ENCODE measurements around the gene GNAL. TPM values are rescaled to one million over a fixed set of nuclear protein-coding genes. Genes with fewer than 3 reads are reported as not detected.

Gene GNAL
- total and polyA plus RNA-seq, 2 of the 4 experiments (the other 2 are of a cell fraction), result 0.15 to 0.36 TPM

DNA sequence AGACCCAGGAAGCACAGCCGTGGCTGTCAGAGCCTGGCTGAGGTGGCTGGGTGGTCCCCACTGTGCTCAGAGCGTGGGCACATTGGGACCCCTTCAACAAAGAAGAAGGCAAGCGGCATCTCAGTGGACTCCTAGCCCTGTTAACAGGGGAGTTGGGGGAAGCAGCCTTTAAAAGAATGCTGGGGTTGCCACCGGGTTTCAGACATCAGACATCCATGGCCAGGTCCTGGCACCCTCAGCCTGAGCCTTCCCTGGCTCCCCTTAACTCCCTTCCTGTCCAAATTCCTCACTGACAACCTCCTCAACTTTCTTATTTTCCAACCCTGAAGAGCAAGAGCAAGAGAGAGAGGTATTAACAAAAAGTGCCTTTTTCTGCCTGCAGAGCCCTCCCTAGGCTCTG is 24.8 kb upstream of the GNAL start:
- H2BK5ac ChIP-seq (ENCODE audit: low read depth, low read length, poor library complexity, severe bottlenecking), result no peak overlapping the region
- 80% methylated on average over 1 of the region's 4 CpGs; no CpG with 5 or more reads in 1 of the 2 experiments for WGBS, 2 experiments (ENCODE audit: extremely low coverage in 2 of 2, insufficient read length in 1 of 2)
- no peak overlapping the region for H4K5ac ChIP-seq (ENCODE audit: low read depth, low read length)
- no peaks in the 10 kb centered on the region for H3K79me1 ChIP-seq (ENCODE audit: low read depth in 1 of 2, low read length in 2 of 2)
- TF ChIP-seq BHLHE40 (IDR thresholded peaks at IDR 0.05; ENCODE audit: low read depth, low read length) (no peak), NFE2L2 (IDR thresholded peaks at IDR 0.05; ENCODE audit: low read depth, low read length) (no peak), MXI1 (IDR thresholded peaks at IDR 0.05; ENCODE audit: borderline replicate concordance, low read depth, low read length) (no peak), MAFK (IDR thresholded peaks at IDR 0.05; ENCODE audit: low read depth, low read length) (no peak), CEBPB (IDR thresholded peaks at IDR 0.05; ENCODE audit: low read depth, low read length) (no peak)
- TF ChIP-seq, protein P1, sequence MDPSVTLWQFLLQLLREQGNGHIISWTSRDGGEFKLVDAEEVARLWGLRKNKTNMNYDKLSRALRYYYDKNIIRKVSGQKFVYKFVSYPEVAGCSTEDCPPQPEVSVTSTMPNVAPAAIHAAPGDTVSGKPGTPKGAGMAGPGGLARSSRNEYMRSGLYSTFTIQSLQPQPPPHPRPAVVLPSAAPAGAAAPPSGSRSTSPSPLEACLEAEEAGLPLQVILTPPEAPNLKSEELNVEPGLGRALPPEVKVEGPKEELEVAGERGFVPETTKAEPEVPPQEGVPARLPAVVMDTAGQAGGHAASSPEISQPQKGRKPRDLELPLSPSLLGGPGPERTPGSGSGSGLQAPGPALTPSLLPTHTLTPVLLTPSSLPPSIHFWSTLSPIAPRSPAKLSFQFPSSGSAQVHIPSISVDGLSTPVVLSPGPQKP (IDR thresholded peaks at IDR 0.05; ENCODE audit: borderline replicate concordance, low read depth, low read length), result no peak
- TF ChIP-seq, protein P2, sequence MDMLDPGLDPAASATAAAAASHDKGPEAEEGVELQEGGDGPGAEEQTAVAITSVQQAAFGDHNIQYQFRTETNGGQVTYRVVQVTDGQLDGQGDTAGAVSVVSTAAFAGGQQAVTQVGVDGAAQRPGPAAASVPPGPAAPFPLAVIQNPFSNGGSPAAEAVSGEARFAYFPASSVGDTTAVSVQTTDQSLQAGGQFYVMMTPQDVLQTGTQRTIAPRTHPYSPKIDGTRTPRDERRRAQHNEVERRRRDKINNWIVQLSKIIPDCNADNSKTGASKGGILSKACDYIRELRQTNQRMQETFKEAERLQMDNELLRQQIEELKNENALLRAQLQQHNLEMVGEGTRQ (IDR thresholded peaks at IDR 0.05; ENCODE audit: low read depth, low read length), result no peak
- CTCF ChIA-PET, result no interaction called here
- H2AFZ ChIP-seq (replicated peaks; ENCODE audit: low read length, poor library complexity), result no peak overlapping the region
- POLR2A ChIA-PET (ENCODE audit: unreplicated experiment), result no interaction called here
- no peaks in the 10 kb centered on the region for H4K20me1 ChIP-seq (ENCODE audit: insufficient read depth, low read length)
- H3K14ac ChIP-seq (replicated peaks; ENCODE audit: low read depth, low read length), result no peak overlapping the region
- no peaks in the 10 kb centered on the region; the same call in 1 of the 2 replicates for H3K9me3 ChIP-seq (ENCODE audit: control insufficient read depth, insufficient read depth, low read length)
- H3K4me2 ChIP-seq (ENCODE audit: low read depth, low read length), result no peak overlapping the region
- no peaks in the 10 kb centered on the region for H3K36me3 ChIP-seq (ENCODE audit: control insufficient read depth, insufficient read depth, low read length)
- H4K8ac ChIP-seq (ENCODE audit: low read depth in 2 of 2, low read length in 2 of 2), result no peak overlapping the region
- no peak overlapping the region for H2BK20ac ChIP-seq (ENCODE audit: low read depth, low read length)
- H3K4ac ChIP-seq (ENCODE audit: low read depth, low read length), result no peak overlapping the region
- no peak overlapping the region for H2AK5ac ChIP-seq (ENCODE audit: low read depth, low read length)
- H3K9ac ChIP-seq (ENCODE audit: low read depth, low read length), result no peak overlapping the region
- in situ Hi-C loops (cut with MboI; ENCODE audit: low sequenced_read_pairs) (no loop called here), intact Hi-C loops (cut with micrococcal nuclease) (no loop called here), dilution Hi-C loops (cut with HindIII; ENCODE audit: low sequenced_read_pairs, unreplicated experiment) (no loop called here)
- H2AK9ac ChIP-seq (replicated peaks; ENCODE audit: low read depth, low read length, poor library complexity), result no peak overlapping the region
- no peak overlapping the region for H4K91ac ChIP-seq (ENCODE audit: insufficient read depth, low read depth, low read length)
- BruUV-seq (replicated peaks), result no TSS peak
- no peak overlapping the region for H3K27ac ChIP-seq (ENCODE audit: insufficient read depth, low read length)
- no peaks in the 10 kb centered on the region for H3K9me1 ChIP-seq (ENCODE audit: insufficient read depth, low read length)
- no peak overlapping the region for H3K18ac ChIP-seq (ENCODE audit: low read depth, low read length)
- DNase-seq, result no peak
- no peak overlapping the region for H2BK120ac ChIP-seq (ENCODE audit: low read depth, low read length)
- no peak overlapping the region for H2BK15ac ChIP-seq (ENCODE audit: low read depth, low read length)
- no peak overlapping the region for H3K4me3 ChIP-seq (ENCODE audit: insufficient read depth, low read depth, low read length)
- H3K56ac ChIP-seq (ENCODE audit: extremely low read depth, insufficient read depth, low read length), result no peak overlapping the region
- H3K27me3 ChIP-seq (ENCODE audit: control insufficient read depth, insufficient read depth, low read length), result peaks cover 37% of the 10 kb centered on the region
- ATAC-seq (ENCODE audit: low read depth), result no peak
- no peak overlapping the region for H3K23ac ChIP-seq (ENCODE audit: low read depth, low read length)
- no peaks in the 10 kb centered on the region for H3K4me1 ChIP-seq (ENCODE audit: control insufficient read depth, insufficient read depth, low read length)
